ENCODE data around the gene RANBP10.
A peak's percentile ranks its signal among the peaks of the same experiment; 100 is the strongest.
"Not testable (repeated sequence)": the region's sequence is repeated elsewhere in the genome, so short reads cannot be mapped to it uniquely, and the experiment has no call there.

Gene RANBP10

GRCh38 chr16:67806428-67807147 lies at the start of gene RANBP10, which contains the start of gene TSNAXIP1:
TSS of gene RANBP10 (minus strand) at chr16:67806560. CDS start at chr16:67806536, 24 bp downstream.
TSS of gene TSNAXIP1 (plus strand) at chr16:67806889. CDS start at chr16:67807150, 261 bp downstream.
- peak; percentile 99 for DNase-seq

GRCh38 chr16:67855789-67856188 lies 49.4 kb upstream of the RANBP10 start:
- no peak for DNase-seq

DNA sequence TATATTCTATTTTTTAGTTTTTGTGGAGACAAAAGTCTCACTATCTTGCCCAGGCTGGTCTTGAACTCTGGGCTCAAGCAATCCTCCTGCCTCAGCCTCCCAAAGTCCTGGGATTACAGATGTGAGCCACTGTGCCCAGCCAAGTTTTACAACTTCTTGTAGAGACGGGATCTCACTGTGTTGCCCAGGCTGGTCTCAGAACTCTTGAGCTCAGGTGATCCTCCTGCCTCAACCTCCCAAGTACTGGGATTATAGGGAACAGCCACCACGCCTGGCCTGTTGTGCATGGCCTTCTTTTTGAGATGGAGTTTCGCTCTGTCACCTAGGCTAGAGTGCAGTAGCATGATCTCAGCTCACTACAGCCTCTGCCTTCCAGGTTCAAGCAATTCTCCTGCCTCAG lies 47.3 kb upstream of the RANBP10 start:
- no peak for DNase-seq

DNA sequence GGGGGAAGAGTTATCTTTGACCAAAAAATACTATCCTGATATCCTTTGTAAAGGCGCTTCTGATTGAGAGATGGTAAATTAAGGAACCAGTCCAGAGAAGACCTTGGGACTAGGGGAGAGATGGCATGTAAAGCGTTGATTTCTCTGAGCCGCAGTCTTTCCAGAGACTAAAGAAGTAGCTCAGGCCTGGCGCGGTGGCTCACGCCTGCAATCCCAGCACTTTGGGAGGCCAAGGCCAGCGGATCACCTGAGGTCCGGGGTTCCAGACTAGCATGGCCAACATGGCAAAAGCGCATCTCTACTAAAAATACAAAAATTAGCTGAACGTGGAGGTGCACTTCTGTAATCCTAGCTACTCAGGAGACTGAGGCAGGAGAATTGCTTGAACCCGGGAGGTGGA lies 41.8 kb upstream of the RANBP10 start:
- no peak for DNase-seq

DNA sequence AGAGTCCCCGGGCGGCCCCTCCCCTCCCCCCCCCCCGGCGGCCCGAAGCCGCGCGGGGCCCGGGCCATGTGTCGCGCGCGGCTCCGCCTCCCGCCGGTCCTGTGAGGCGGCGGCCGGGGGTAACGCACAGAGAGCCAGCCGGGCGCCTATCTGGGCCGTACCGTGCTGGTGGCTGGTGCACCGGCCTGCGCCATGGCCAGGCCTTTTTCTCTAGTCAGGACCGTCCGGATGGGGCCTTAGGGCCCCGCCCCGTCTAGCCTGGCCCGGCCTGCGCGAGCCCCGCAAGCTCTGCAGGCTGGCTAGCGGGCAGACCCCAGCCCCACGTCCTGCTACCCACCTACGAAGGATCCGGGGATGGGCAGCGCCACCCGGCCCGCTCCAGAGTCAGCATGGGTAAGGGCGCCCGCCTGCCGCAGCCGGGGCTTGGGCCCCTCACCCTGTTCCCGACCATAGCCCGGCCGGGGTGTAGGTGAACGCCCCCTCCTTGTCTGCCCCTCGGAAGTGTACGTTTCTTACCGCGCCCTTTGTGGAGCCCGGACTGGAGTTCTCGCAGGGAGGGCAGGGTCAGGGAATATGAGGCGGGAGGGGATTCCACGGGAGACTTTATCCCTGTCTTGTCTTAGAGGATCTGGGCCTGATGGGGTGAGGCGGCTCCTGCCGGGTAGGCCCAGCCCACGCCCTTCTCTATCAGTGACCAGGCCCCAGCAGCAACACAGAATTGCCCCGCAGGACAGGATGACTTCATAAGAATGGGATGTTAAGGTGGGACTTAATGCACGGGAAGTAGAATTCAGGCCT lies 40.9 kb upstream of the RANBP10 start, which contains the start of gene CENPT:
TSS of gene CENPT (minus strand) at position 630 of the 798 bp plus-strand sequence. CDS start 13,834 bp downstream, outside the sequence.
- DNase-seq = no peak

DNA sequence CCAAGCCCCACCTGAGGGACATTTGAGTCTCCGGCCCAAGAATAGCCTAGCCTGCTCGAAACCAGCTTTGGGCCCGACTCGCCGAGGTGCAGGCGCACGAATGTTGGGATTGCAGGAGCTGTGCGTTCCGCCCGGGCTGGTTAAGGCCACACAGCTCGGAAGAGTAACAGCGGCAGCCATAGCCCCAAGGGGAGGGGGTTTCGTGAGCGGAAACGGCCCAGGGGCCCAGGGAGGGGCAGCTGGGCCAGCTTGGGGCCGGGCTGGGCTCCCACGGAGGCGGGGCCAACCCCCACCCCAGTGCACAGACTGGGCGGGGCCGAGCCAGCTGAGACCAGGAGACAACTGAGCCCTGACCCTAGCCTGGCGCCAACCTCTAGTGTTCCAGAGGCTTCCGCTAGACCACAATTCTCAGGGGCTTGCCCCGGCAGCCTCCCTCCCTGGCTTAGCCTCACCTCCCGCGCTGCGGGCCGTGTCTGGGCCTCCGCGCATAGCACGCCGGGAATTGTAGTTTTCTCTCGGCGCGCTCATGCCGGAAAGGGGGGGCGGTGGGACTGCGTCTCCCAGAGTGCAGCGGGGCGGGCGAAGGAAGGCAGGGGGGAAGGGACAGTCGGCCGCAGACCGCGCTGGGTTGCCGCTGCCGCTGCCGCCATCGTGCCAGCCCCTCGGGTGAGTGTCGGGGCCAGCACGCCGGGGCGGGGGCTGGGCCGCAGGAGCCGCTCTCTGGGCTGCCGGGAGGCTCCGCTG lies 40.1 kb upstream of the RANBP10 start, which contains the start of gene NUTF2:
TSS of gene NUTF2 (plus strand) at position 614 of the 744 bp plus-strand sequence. CDS start 18,198 bp downstream, outside the sequence.
- DNase-seq = peak; percentile 95

GRCh38 chr16:67846063-67846319 lies 39.6 kb upstream of the RANBP10 start:
- no peak for DNase-seq

GRCh38 chr16:67845291-67846062 lies 39.1 kb upstream of the RANBP10 start:
- DNase-seq = no peak

- no peak for DNase-seq
Observed at GRCh38 chr16:67844497-67844896, 38.1 kb upstream of the RANBP10 start.

DNA sequence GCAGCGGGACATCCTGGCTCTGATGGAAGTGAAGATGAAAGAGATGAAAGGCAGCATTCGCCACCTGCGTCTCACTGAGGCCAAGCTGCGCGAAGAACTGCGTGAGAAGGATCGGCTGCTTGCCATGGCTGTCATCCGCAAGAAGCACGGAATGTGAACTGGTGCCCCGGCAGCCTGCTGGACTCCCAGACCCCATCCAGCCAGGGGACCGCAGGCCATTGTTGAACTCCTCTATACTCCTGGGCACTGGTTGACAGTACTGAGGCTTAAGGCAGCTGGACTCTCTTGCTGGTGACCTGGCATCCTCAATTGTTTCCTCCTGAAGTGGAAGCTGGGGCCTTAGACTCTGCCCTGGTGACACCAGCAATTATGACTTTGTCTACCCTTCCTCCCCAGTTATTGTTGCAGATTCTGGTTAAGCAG lies 37.0 kb upstream of the RANBP10 start:
- DNase-seq = no peak

DNA sequence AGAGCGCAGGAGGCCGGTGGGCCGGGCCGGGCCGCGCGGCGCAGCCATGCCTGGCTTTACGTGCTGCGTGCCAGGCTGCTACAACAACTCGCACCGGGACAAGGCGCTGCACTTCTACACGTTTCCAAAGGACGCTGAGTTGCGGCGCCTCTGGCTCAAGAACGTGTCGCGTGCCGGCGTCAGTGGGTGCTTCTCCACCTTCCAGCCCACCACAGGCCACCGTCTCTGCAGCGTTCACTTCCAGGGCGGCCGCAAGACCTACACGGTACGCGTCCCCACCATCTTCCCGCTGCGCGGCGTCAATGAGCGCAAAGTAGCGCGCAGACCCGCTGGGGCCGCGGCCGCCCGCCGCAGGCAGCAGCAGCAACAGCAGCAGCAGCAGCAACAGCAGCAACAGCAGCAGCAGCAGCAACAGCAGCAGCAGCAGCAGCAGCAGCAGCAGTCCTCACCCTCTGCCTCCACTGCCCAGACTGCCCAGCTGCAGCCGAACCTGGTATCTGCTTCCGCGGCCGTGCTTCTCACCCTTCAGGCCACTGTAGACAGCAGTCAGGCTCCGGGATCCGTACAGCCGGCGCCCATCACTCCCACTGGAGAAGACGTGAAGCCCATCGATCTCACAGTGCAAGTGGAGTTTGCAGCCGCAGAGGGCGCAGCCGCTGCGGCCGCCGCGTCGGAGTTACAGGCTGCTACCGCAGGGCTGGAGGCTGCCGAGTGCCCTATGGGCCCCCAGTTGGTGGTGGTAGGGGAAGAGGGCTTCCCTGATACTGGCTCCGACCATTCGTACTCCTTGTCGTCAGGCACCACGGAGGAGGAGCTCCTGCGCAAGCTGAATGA lies 36.4 kb upstream of the RANBP10 start:
- peak; percentile 63 for DNase-seq

DNA sequence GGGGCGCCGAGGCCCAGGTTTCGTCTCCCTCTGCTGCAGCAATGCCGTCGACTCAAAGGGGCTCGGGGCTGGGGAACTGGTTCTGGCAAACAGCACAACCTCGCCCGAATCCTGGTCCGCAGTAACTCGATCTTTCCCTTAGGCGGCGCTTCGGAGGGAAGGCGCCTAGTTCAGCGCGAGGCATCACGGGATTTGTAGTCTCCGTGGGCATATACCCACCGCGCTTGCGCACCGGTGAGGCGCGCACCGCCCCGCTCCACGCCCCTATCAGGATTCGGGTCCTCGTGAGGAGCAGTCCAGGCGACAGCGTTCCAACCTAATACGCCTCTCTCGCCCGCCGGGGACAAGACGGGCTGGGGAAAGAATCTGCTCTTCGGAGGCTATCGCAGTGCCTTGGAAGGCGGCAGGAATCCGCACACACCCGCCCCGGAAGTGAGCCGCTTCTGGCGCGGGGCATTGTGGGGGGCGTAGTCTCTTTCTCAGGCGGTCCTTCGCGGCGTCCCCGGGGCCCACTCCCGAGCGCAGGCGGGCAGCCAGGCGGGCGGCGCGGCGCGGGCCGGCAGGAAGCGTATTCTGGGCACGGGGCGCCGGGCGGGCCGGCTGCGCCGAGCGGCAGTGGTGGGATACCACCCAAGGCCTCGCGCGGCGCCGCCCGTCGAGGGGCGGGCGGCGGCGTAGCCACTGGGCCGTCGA lies 35.6 kb upstream of the RANBP10 start, which contains the start of gene THAP11:
TSS of gene THAP11 (plus strand) at position 505 of the 693 bp plus-strand sequence. CDS start 235 bp downstream, outside the sequence.
- DNase-seq = peak; percentile 94

DNA sequence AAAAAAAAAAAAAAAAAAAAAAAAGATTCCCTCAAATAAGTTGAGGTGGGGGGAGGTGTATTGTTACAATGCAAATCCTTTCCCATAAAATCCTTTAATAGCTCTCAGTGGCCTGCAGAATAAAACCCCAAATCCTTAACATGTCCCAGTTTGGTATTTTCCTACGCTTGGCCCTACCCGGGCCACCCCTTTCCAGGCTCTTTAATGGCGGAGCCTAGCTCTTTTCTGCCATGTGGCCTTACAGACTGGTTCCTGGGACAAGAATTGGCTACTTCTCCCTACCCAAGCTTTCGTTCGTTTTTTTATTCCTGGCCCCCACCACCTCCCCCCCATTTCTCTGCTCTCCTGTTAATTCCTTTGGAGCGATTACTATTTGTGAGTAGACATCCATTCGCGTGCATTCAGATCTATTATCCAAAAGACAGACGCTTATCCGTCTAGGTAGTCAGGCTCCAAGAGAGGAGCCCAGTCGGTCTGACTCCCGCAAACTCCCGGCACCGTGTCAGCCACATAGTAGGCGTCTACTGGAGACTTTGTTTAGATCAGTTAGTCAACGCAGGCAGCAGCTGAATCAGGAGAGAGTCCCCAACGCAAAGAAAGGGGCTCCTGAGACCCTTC lies 34.9 kb upstream of the RANBP10 start:
- no peak for DNase-seq

DNA sequence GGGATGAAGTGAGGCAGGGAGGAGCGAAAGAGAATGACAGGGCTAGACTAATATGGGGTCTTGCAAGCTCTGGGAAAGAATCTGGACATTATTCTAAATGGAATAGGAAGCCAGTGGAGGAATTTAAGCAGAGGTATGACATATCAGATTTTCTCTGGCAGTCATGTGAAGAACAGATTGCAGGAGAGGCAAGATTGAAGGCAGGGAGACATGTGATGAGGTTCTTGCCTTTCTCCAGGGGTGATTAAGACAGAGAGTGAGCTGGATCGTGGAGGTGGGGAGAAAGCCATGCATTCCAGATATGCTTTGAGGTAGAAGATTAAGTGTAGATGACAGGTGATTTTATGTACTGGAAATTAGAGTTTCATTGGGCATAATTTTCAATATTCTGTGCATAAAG lies 31.5 kb upstream of the RANBP10 start:
- no peak for DNase-seq

DNA sequence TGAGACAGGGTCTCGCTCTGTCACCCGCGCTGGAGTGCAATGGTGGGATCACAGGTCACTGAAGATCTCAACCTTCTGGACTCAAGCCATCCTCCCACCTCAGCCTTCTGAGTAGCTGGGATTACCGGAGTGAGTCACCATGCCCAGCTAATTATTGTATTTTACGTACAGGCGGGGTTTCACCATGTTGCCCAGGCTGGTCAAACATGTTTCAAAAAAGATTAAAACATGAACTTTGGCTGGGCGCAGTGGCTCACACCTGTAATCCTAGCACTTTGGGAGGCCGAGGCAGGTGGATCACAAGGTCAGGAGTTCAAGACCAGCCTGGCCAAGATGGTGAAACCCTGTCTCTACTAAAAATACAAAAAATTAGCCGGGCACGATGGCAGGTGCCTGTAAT lies 30.8 kb upstream of the RANBP10 start:
- not testable (repeated sequence) for DNase-seq

- no peak for DNase-seq
Observed at GRCh38 chr16:67834242-67834614, 27.9 kb upstream of the RANBP10 start.

GRCh38 chr16:67833415-67834241 lies 27.3 kb upstream of the RANBP10 start:
- peak; percentile 92 for DNase-seq

DNA sequence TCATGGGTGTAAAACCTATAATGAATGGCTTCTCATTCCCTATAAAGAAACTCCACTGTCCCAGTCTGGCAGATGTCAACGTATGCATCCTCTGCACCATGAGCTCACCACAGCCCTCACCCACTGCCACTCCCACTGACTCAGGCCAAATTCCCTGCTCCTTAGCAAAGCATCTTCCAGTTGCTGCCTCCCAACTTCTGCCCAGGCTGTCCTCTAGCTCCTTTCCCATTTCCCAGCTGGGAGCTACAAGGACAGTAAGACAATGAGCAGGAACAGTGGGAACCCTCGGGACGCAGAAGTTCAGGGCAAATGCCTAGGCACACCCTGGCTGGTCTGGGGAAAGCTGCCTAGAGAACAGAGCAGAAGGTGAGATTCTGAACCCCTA lies 26.7 kb upstream of the RANBP10 start:
- no peak for DNase-seq

DNA sequence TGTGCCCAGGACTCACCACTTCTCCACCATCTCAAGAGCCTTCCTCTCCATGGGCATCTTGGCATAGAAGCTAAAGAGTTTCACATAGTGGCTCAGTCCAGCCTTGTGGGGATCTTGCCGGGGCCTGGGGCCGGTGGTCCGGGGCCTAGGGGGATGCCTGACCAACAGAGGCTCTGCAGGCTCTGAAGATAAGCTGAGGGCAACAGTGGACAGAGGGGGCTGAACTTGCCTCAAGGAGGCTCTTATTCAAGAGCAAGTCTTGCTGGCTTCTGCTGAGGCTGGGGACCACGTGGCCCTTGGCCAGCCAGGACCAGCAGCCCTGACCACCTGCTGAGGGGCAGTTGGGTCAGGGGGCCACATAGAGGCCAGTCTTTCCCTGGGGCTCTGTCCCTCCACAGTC lies 22.3 kb upstream of the RANBP10 start:
- DNase-seq = no peak
